ENCODE results near the gene CALR.

The CALR gene

DNA sequence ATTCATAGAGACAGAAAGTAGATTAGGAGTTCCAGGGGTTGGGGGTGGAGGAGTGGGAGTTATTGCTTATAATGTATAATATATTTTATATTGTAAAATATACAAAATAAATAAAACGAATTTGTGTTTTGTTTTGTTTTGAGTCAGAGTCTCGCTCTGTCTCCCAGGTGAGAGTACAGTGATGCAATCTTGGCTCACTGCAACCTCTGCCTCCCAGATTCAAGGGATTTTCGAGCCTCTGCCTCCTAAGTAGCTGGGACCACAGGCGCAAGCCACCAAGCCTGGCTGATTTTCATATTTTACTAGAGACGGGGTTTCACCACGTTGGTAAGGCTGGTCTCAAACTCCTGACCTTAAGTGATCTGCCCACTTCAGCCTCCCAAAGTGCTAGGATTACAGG lies 21.1 kb downstream of the CALR start:
- no peak for DNase-seq (ENCODE audit: low spot score)
- ChIA-PET POLR2A (ENCODE audit: low non-redundant PET) (no interaction called here), CTCF (no interaction called here)
- no peak overlapping the region for H3K27ac ChIP-seq
- TF ChIP-seq, protein P1, sequence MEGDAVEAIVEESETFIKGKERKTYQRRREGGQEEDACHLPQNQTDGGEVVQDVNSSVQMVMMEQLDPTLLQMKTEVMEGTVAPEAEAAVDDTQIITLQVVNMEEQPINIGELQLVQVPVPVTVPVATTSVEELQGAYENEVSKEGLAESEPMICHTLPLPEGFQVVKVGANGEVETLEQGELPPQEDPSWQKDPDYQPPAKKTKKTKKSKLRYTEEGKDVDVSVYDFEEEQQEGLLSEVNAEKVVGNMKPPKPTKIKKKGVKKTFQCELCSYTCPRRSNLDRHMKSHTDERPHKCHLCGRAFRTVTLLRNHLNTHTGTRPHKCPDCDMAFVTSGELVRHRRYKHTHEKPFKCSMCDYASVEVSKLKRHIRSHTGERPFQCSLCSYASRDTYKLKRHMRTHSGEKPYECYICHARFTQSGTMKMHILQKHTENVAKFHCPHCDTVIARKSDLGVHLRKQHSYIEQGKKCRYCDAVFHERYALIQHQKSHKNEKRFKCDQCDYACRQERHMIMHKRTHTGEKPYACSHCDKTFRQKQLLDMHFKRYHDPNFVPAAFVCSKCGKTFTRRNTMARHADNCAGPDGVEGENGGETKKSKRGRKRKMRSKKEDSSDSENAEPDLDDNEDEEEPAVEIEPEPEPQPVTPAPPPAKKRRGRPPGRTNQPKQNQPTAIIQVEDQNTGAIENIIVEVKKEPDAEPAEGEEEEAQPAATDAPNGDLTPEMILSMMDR (conservative IDR thresholded peaks at IDR 0.05; ENCODE audit: low read depth), result no peak

DNA sequence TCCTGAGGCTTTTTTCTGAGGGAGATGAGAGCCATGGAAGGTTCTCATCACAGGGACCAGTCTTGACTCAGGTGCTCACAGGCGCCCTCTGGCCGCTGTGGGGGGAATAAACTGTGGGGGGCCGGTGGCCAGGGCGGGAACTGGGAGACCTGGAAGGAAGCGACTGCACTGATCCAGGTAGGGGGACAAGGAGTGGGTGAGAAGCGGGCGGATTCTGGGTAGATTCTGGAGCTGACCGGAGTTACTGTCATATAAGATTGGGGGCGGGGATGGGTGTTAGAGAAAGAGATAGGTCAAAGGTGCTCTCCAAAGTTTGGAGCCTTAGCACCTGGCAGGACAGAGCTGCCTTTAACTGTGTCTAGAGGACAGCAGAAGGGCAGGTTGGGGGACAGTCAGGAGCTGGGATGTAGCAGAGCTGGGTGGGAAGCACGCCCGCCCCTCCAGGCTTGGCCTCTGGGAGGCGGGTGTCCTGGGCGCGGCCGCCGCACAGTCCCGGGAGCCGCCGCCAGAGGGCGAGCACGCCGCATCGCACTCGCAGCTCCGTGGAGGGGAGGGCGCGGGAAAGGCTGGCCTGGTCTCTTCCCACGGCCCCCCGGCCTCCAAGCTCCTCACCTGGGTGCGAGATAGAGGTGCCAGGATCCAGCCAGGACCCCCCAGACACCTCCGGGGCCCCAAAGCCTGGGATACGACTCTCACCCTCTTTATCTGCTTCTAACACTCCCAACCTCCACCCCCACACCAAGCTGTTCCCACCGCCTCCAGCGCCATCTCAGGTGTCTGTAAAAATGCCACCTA lies 26.8 kb downstream of the CALR start:
- CTCF ChIA-PET, result interaction anchor here (0.5 to 2.3 kb wide), 39 partner anchors 9 to 624 kb away, joined by 3 to 35 read pairs (median 4); partner anchors contain the start of genes GADD45GIP1 and RAD23A
- DNase-seq (ENCODE audit: low spot score), result peak; percentile 74
- TF ChIP-seq, protein P1 (conservative IDR thresholded peaks at IDR 0.05; ENCODE audit: low read depth), result peak; percentile 98
- peak overlapping the region; percentile 77 for H3K27ac ChIP-seq
- POLR2A ChIA-PET (ENCODE audit: low non-redundant PET), result no interaction called here

DNA sequence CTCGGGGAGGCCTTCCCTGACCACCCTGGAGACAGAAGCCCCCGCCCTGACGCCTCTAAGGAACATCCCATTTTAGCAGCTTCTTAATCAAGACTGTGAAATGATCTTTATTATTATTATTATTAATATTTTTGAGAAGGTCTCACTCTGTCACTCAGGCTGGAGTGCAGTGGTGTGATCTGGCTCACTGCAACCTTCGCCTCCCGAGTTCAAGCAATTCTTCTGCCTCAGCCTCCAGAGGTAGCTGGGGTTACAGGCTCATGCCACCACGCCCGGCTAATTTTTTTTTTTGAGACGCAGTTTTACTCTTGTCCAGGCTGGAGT lies 27.4 kb downstream of the CALR start:
- TF ChIP-seq, protein P1 (conservative IDR thresholded peaks at IDR 0.05; ENCODE audit: low read depth), result no peak
- ChIA-PET CTCF (interaction anchor here (0.5 to 2.3 kb wide), 28 partner anchors 8 to 623 kb away, joined by 3 to 35 read pairs (median 4); partner anchors contain the start of genes GADD45GIP1 and RAD23A), POLR2A (ENCODE audit: low non-redundant PET) (no interaction called here)
- peak overlapping the region; percentile 77 for H3K27ac ChIP-seq
- no peak for DNase-seq (ENCODE audit: low spot score)

DNA sequence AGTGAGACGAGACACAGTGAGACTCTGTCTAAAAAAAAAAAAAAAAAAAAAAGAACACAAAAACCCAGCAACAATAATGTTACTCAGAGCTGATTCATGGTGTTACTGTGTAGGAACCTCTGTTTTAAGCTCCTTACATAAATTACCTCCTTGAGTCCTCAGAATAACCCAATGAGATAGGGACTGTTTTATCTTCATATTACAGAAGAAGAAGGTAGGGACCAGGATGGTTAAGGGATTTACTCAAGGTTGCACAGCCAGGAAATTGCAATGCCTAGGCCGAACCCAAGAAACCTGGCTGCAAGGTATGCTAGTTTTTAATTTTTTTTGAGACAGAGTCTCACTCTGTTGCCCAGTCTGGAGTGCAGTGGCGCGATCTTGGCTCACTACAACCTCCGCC lies 29.5 kb downstream of the CALR start:
- TF ChIP-seq, protein P1 (conservative IDR thresholded peaks at IDR 0.05; ENCODE audit: low read depth), result no peak
- ChIA-PET POLR2A (ENCODE audit: low non-redundant PET) (no interaction called here), CTCF (interaction anchor here (0.6 to 0.7 kb wide), 4 partner anchors 9 to 754 kb away, joined by 3 to 5 read pairs (median 4); no protein-coding TSS in a partner anchor)
- H3K27ac ChIP-seq, result no peak overlapping the region
- no peak for DNase-seq (ENCODE audit: low spot score)

DNA sequence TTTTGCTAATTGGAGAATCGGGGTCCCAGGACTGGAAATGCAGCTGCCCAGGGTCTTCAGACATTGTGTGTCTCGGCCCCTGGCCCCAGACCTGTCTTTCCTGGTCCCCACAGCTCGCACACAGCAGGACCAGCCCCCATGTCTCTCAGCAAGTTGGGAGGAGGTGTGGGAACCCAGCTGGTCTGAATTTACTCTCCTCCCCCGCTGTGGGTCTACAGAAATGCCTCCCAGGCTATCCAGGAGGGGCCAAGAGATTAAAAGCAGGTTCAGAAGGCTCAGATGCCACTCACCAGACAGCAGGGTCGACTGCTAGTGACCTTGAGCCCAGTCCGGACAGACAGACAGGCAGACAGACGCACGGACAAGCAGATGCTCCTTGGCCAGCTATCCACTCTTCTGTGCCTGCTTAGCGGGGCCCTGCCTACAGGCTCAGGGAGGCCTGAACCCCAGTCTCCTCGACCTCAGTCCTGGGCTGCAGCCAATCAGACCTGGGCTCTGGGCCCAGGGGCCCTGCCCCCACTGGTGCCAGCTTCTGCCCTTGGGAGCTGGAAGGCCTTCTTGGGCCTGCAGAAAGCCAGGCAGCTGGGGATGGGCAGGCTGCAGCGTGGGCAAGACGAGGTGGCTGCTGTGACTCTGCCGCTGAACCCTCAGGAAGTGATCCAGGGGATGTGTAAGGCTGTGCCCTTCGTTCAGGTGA lies 31.0 kb downstream of the CALR start, which contains the start of gene DAND5:
Gene DAND5, plus strand, starts transcription at position 285 of the 697 bp plus-strand sequence. Its CDS starts 85 bp downstream, at position 370.
- TF ChIP-seq, protein P1 (conservative IDR thresholded peaks at IDR 0.05; ENCODE audit: low read depth), result no peak
- POLR2A ChIA-PET (ENCODE audit: low non-redundant PET), result no interaction called here
- peak within 1 kb of the TSS; percentile 55 for H3K27ac ChIP-seq
- CTCF ChIA-PET, result interaction anchor here (0.7 to 1.4 kb wide), 2 partner anchors 8 to 209 kb away, joined by 3 to 9 read pairs; no protein-coding TSS in a partner anchor
- DNase-seq (ENCODE audit: low spot score), result no peak

DNA sequence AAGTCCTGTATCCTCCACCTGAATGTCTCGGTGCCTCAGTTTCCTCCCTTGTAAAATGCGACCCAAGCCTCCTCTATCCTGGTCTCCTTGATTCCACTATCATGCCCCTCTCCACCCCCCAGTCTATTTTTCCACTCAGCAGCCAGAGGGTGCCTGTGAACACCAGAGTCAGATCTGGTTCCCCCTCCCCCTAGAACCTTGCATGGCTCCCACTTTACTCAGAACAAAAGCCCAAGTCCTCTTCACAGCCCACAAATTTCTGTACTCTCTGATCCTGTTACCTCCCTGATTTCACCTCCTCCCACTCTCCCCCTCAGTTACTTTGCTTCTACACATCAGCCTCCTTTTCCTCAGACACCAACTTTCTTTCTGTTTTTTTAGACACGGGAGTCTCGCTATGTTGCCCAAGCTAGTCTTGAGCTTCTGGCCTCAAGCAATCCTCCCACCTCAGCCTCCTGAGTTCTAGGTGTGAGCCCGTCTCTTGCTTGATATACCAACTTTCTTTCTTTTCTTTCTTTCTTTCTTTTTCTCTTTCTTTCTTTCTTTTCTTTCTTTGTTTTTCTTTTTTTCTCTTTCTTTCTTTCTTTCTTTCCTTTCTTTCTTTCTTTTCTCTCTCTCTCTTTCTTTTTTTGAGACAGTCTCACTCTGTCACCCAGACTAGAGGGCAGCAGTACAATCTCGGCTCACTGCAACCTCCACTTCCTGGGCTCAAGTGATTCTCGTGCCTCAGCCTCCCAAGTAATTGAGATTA lies 31.8 kb downstream of the CALR start:
- H3K27ac ChIP-seq, result peak overlapping the region; percentile 55
- CTCF ChIA-PET, result interaction anchor here (1.4 kb wide), 1 partner anchor 8 kb away, joined by 9 read pairs; no protein-coding TSS in a partner anchor
- POLR2A ChIA-PET (ENCODE audit: low non-redundant PET), result no interaction called here
- TF ChIP-seq, protein P1 (conservative IDR thresholded peaks at IDR 0.05; ENCODE audit: low read depth), result no peak
- DNase-seq (ENCODE audit: low spot score), result no peak
